Pancreas (tissue), 10 donors: ENCODE measurements around the gene OTULIN. TPM values are rescaled to one million over a fixed set of nuclear protein-coding genes. Genes with fewer than 3 reads are reported as not detected.

ENCODE experiments used
- ATAC-seq, 4 donors: fragments of 200-7000 bp; cut with Tn5 transposase; one replicate each; pipeline versions ENCODE4 v1.8.0 to v1.9.1; 2020; ENCODE audit warnings: mild to moderate bottlenecking in 4 of 4, moderate library complexity in 4 of 4
- DNase-seq, 6 donors: peaks; one replicate each; pipeline ENCODE4 v3.0.0-alpha.2; 2020
- FAIRE-seq: peaks from 2 replicates; lab custom pipeline; 2012; peaks lifted over from hg19 to GRCh38; lab: Jason Lieb, UNC
- H3K27ac ChIP-seq, 4 donors: fragments of 200-600 bp; sonication (generic); 1 replicate in 3 of 4; 2 replicates in 1 of 4; pipeline versions ENCODE4 v1.5.0 to v1.8.0; 2020
- H3K27me3 ChIP-seq, 4 donors: fragments of 200-600 bp; one replicate each; pipeline ENCODE4 v1.8.0; 2021
- H3K36me3 ChIP-seq, 3 donors: fragments of 200-600 bp; sonication (generic) in 1 of 3; one replicate each; pipeline versions ENCODE4 v1.5.0 to v1.8.0; 2020 to 2021
- H3K4me1 ChIP-seq, 3 donors: fragments of 200-600 bp; one replicate each; pipeline ENCODE4 v1.8.0; 2021
- H3K4me3 ChIP-seq, 4 donors: fragments of 200-600 bp; sonication (generic) in 2 of 4; one replicate each; pipeline versions ENCODE4 v1.5.0 to v1.8.0; 2020 to 2021
- H3K9me3 ChIP-seq, 4 donors: fragments of 200-600 bp; one replicate each; pipeline ENCODE4 v1.8.0; 2021
- WGBS, 2 donors: extraction: QIAGEN DNeasy Blood & Tissue Kit; methylation state at CpG; one replicate each; pipeline ENCODE4 v1.1.7; 2013; 5-methylcytosine and 5-hydroxymethylcytosine counted together
- intact Hi-C, 3 donors: fragments of 100-400 bp; cut with DNase I; formaldehyde crosslinking; loops; one replicate each; pipeline versions ENCODE4 v1.11.1 to v1.14.2; 2022
- polyA plus RNA-seq, 2 donors: library from polyadenylated mRNA; stranded (reverse); fragments of 200-250 nt; gene quantifications; one replicate each; pipeline ENCODE4 v1.2.3, GENCODE V29; 2013
- total RNA-seq, 6 donors: library from RNA; stranded (reverse); fragmentation: NEBNext Ultra II Directional in 4 of 6; extraction: Animal tissue kit (Norgen Biotek cat#: 25700) in 4 of 6; gene quantifications; one replicate each; pipeline versions ENCODE4 v1.2.1 to v1.2.4, GENCODE V29; 2021 to 2023
- TF ChIP-seq, protein P1 (sequence below), 4 donors: fragments of 200-600 bp; sonication (generic) in 3 of 4; IDR thresholded peaks; one replicate each; pipeline versions ENCODE4 v1.5.0 to v1.8.0; 2021; ENCODE audit warnings: antibody characterized with exemption in 4 of 4
- donor health status: healthy with polysubstance abuse.
- donor health status: DM: no; HTN: no; CAD: no; lungs with moderate emphysema.
- donor health status: DM: no; HTN: no; CAD: no.
- donor health status: control.
- donor health status: control.
- donor health status: Bipolar disorder and iron deficiency.
- donor health status: DM: yes; HTN: yes; CAD: no.
- donor health status: DM: no; HTN: no; CAD: no.
- donor health status: DM: no; HTN: no; CAD: no.
- donor health status: DM: yes; HTN: yes; CAD: no.

OTULIN gene
- total and polyA plus RNA-seq, 8 donors, result 4.7 to 21.6 (median 11.5) TPM

DNA sequence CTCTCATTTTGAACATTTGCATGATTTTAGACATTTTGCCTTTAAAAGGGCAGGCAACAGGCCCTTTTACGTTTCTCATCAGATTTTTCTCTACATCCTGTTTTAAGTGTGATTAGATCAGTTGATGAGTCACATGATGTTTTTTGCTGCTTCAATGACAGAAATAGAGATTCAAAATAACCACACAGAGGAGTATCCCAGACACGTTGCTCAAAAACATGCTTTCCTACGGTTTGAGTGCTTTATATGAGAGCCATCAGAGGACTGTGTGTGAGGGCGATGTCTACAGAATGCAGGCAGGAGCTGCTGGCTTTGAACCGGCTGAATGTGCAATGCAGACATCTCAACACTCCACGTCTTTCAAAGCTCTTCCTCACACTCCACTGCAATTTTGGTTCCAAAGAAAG is 42.1 kb downstream of the OTULIN start:
- Histone ChIP-seq H3K27me3 (no peaks in the 10 kb centered on the region), H3K36me3 (peaks cover 0 to 17% (median 0%) of the 10 kb centered on the region in 3 donors), H3K9me3 (no peaks in the 10 kb centered on the region), H3K4me1 (no peaks in the 10 kb centered on the region), H3K27ac (no peak overlapping the region), H3K4me3 (no peak overlapping the region)
- intact Hi-C loops, result no loop called here
- no peak for FAIRE-seq
- TF ChIP-seq, protein P1, sequence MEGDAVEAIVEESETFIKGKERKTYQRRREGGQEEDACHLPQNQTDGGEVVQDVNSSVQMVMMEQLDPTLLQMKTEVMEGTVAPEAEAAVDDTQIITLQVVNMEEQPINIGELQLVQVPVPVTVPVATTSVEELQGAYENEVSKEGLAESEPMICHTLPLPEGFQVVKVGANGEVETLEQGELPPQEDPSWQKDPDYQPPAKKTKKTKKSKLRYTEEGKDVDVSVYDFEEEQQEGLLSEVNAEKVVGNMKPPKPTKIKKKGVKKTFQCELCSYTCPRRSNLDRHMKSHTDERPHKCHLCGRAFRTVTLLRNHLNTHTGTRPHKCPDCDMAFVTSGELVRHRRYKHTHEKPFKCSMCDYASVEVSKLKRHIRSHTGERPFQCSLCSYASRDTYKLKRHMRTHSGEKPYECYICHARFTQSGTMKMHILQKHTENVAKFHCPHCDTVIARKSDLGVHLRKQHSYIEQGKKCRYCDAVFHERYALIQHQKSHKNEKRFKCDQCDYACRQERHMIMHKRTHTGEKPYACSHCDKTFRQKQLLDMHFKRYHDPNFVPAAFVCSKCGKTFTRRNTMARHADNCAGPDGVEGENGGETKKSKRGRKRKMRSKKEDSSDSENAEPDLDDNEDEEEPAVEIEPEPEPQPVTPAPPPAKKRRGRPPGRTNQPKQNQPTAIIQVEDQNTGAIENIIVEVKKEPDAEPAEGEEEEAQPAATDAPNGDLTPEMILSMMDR (IDR thresholded peaks at IDR 0.05), result no peak
- ATAC-seq, result peak in 3 of 4 donors; percentile 41 to 60 (median 58)
- DNase-seq, result no peak
- 70 to 76% methylated on average over 6 of the region's 6 CpGs for WGBS, 2 donors

DNA sequence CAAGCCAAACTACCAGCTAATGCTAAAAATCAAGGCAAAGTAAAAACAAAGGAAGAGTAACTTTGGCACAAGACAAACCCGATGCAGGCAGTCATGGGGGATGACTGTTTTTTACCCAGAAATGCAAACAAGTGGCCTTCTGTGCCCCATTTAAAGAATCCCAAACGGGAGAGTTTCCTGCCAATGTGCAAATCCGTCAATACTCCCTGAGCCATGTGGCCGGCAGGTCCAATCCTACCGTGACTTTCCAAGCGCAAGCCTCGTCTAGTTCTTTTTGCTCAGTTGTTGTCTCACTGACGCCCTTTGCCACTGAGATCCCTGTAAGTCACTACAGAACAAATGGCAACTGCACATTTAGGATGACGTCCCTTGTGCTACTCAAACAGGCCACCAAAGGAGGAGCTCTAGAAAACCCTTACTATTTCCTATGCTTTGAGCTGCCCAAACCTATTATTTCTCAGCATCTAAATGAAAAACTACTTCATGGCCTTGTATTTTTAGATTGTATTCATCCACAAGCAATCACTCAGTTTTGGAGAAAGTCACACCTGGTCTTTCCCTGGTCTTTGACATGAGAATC is 43.4 kb downstream of the OTULIN start:
- H3K36me3 ChIP-seq, result peaks cover 1 to 25% (median 7%) of the 10 kb centered on the region in 3 donors
- ATAC-seq, result no peak

DNA sequence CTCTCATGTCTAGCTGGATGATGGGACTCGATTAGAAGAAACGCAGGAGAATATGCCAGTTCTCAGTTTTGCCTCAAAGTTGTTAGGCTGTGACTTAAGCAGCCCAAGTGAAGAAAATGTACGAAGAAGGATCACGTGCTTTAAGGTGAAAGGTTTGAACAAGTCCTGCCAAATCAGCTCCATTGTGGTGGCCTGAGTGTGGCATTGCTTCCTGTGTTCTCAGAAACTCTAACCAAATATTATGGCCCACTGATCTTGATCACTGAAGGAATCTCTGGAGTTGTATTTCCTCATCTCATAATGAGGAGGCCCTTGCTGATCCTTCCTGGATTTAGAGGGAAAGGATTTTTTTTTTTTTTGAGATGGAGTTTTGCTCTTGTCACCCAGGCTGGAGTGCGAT is 44.0 kb downstream of the OTULIN start:
- Histone ChIP-seq H3K4me1 (no peaks in the 10 kb centered on the region), H3K27ac (no peak overlapping the region), H3K36me3 (peaks cover 3 to 25% (median 7%) of the 10 kb centered on the region in 3 donors), H3K4me3 (no peak overlapping the region), H3K27me3 (no peaks in the 10 kb centered on the region), H3K9me3 (no peaks in the 10 kb centered on the region)
- WGBS, 2 donors, result 94 to 96% methylated on average over 5 of the region's 5 CpGs
- TF ChIP-seq, protein P1 (IDR thresholded peaks at IDR 0.05), result no peak
- no peak for ATAC-seq
- intact Hi-C loops, result no loop called here
- FAIRE-seq, result no peak
- DNase-seq, result no peak

More for the DNA sequence above, 43.4 kb downstream of the OTULIN start:
- H3K27ac ChIP-seq, result no peak overlapping the region
- no peaks in the 10 kb centered on the region for H3K9me3 ChIP-seq
- no peak for DNase-seq
- no peaks in the 10 kb centered on the region for H3K27me3 ChIP-seq
- intact Hi-C loops, result no loop called here
- H3K4me1 ChIP-seq, result no peaks in the 10 kb centered on the region
- no peak for FAIRE-seq
- WGBS, 2 donors, result 83 to 90% methylated on average over 9 of the region's 9 CpGs
- TF ChIP-seq, protein P1 (IDR thresholded peaks at IDR 0.05), result no peak
- no peak overlapping the region for H3K4me3 ChIP-seq

DNA sequence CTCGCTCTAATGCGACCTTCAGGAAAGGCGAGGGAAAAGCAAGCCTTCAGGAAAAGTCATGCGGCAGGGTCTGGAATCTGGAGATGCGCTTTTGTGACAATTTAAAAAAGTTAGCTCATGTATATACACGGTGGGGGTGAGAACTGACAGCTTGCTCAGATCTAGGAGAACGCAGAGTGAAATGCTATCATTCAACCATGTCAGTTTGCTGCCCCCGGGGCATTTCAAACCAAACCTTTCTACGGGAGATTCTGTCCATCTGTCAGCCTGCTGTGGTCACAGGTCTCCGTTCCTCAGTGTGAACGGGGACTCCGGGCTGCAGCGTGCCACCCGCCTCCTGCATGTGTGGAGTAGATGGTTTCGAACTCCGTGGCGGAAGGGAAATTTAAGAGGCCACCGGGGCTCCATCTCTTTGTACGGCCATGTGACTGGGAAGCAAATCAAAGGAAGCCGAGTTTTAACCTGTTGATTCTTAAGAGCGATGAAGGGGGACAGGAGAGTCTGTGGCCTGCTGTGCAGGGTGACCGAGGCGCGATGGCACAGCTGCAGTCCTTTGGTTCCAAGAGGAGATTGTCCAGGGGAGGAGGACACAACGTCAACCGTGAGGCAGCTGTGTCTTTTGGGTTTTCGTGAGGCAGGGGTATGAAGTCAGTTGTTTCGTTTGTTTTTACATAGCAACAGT is 45.9 kb downstream of the OTULIN start:
- intact Hi-C loops, result no loop called here
- Histone ChIP-seq H3K27me3 (no peaks in the 10 kb centered on the region), H3K27ac (no peak overlapping the region), H3K4me1 (no peaks in the 10 kb centered on the region), H3K9me3 (no peaks in the 10 kb centered on the region), H3K36me3 (peaks cover 3 to 34% (median 7%) of the 10 kb centered on the region in 3 donors), H3K4me3 (no peak overlapping the region)
- no peak for DNase-seq
- TF ChIP-seq, protein P1 (IDR thresholded peaks at IDR 0.05), result no peak
- WGBS, 2 donors, result 89 to 94% methylated on average over 28 of the region's 28 CpGs
- no peak for ATAC-seq
- no peak for FAIRE-seq

DNA sequence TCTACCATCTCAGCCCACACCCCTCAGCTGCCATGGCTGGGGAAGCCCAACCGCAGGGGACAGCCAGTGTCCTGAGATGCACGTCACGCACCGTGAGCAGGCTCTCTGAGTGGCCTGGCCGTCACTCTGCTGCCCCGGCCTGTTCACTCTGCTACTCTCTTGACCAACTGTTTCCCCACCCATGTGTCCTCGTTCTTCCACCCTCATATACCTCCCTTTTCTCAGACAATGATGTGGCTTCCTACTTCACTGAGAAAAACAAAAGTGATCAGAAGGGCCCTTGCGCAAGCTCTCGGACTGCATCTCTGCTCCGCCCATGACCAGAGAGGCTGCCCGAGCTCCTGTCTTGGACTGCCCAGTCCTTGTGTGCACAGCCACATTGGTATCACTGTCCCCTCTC is 47.6 kb downstream of the OTULIN start:
- Histone ChIP-seq H3K4me1 (no peaks in the 10 kb centered on the region), H3K4me3 (no peak overlapping the region), H3K9me3 (no peaks in the 10 kb centered on the region), H3K36me3 (peaks cover 3 to 39% (median 7%) of the 10 kb centered on the region in 3 donors), H3K27ac (no peak overlapping the region), H3K27me3 (no peaks in the 10 kb centered on the region)
- FAIRE-seq (no peak), ATAC-seq (no peak), DNase-seq (no peak)
- TF ChIP-seq, protein P1 (IDR thresholded peaks at IDR 0.05), result no peak
- 90 to 96% methylated on average over 11 of the region's 11 CpGs for WGBS, 2 donors
- intact Hi-C loops, result no loop called here
